Body of pancreas (tissue), 4 donors: ENCODE measurements around the gene UNC45B. TPM values are rescaled to one million over a fixed set of nuclear protein-coding genes. Genes with fewer than 3 reads are reported as not detected.
"Not testable (repeated sequence)": the region's sequence is repeated elsewhere in the genome, so short reads cannot be mapped to it uniquely, and the experiment has no call there.

Experiments
- ATAC-seq: fragments of 150-250 bp; one replicate; pipeline ENCODE4 v1.9.1; 2016
- DNase-seq, 4 donors: peaks; one replicate each; pipeline ENCODE4 v3.0.0-alpha.2; 2019
- H3K27ac ChIP-seq, 4 donors: fragments of 200-600 bp; sonication (generic); 1 replicate in 3 of 4; 2 replicates in 1 of 4; pipeline versions ENCODE4 v1.5.1 to v1.6.1; 2016 to 2019; ENCODE audit warnings: mild to moderate bottlenecking in 1 of 4, mixed read lengths in 1 of 4, moderate library complexity in 1 of 4
- H3K27me3 ChIP-seq, 2 donors: fragments of 200-600 bp; sonication (generic); one replicate each; pipeline ENCODE4 v1.6.0; 2016; ENCODE audit warnings: mild to moderate bottlenecking in 1 of 2
- H3K36me3 ChIP-seq, 2 donors: fragments of 200-600 bp; sonication (generic); replicated peaks in 1 of 2; 2 replicates each; pipeline ENCODE4 v1.5.1; 2016; ENCODE audit warnings: low read depth in 2 of 2; ENCODE audit not compliant: insufficient read depth in 1 of 2
- H3K4me1 ChIP-seq: fragments of 200-600 bp; sonication (generic); one replicate; pipeline ENCODE4 v1.6.0; 2016
- H3K4me3 ChIP-seq, 2 donors: fragments of 200-600 bp; sonication (generic); 1 replicate in 1 of 2; 2 replicates in 1 of 2; pipeline ENCODE4 v1.5.1; 2016 to 2019
- H3K9me3 ChIP-seq, 3 donors: fragments of 200-600 bp; sonication (generic); 1 replicate in 2 of 3; 2 replicates in 1 of 3; pipeline ENCODE4 v1.5.1; 2016
- POLR2A ChIP-seq, 3 donors: fragments of 450-650 bp; IDR thresholded peaks; one replicate each; pipeline ENCODE4 v1.6.1; 2016; ENCODE audit warnings: antibody characterized with exemption in 3 of 3, mild to moderate bottlenecking in 2 of 3
- WGBS, 2 donors: methylation state at CpG; one replicate each; pipeline ENCODE4 v1.1.5; 2017; 5-methylcytosine and 5-hydroxymethylcytosine counted together
- intact Hi-C: fragments of 100-400 bp; cut with DNase I; formaldehyde crosslinking; loops from one replicate; pipeline ENCODE4 v1.15.1; 2023
- total RNA-seq, 2 donors: library from RNA; depleted of rRNA; stranded (reverse); fragments of >200 nt; gene quantifications; one replicate each; pipeline ENCODE4 v1.1.0, GENCODE V29; 2016
- TF ChIP-seq, protein P1 (sequence below), 7 experiments: fragments of 450-650 bp in 4 of 7; fragments of 200-600 bp in 3 of 7; sonication (generic) in 3 of 7; IDR thresholded peaks; one replicate each; pipeline ENCODE4 v1.5.1; 2016 to 2019; ENCODE audit warnings: antibody characterized with exemption in 7 of 7

Gene UNC45B
- total RNA-seq, 2 donors from 2014 or later: not detected

- DNase-seq (no peak), ATAC-seq (no peak)
- 29 to 38% methylated on average over 4 of the region's 4 CpGs for WGBS, 2 donors
- H3K4me3 ChIP-seq: no peak overlapping the region
- TF ChIP-seq POLR2A (IDR thresholded peaks at IDR 0.05): no peak
- TF ChIP-seq, protein P1, sequence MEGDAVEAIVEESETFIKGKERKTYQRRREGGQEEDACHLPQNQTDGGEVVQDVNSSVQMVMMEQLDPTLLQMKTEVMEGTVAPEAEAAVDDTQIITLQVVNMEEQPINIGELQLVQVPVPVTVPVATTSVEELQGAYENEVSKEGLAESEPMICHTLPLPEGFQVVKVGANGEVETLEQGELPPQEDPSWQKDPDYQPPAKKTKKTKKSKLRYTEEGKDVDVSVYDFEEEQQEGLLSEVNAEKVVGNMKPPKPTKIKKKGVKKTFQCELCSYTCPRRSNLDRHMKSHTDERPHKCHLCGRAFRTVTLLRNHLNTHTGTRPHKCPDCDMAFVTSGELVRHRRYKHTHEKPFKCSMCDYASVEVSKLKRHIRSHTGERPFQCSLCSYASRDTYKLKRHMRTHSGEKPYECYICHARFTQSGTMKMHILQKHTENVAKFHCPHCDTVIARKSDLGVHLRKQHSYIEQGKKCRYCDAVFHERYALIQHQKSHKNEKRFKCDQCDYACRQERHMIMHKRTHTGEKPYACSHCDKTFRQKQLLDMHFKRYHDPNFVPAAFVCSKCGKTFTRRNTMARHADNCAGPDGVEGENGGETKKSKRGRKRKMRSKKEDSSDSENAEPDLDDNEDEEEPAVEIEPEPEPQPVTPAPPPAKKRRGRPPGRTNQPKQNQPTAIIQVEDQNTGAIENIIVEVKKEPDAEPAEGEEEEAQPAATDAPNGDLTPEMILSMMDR (IDR thresholded peaks at IDR 0.05): no peak
- H3K27me3 ChIP-seq: no peaks in the 10 kb centered on the region
- no peaks in the 10 kb centered on the region for H3K4me1 ChIP-seq
- intact Hi-C loops: no loop called here
- H3K27ac ChIP-seq: no peak overlapping the region
- H3K36me3 ChIP-seq: no peaks in the 10 kb centered on the region
- no peaks in the 10 kb centered on the region for H3K9me3 ChIP-seq
Measured at GRCh38 chr17:35146214-35146833, 1.3 kb upstream of the UNC45B start.

- H3K4me1 ChIP-seq: no peaks in the 10 kb centered on the region
- no peaks in the 10 kb centered on the region for H3K36me3 ChIP-seq
- intact Hi-C loops: no loop called here
- H3K4me3 ChIP-seq: no peak overlapping the region
- ATAC-seq: no peak
- 47% methylated on average over 9 of the region's 9 CpGs; no CpG with 5 or more reads in 1 of the 2 donors for WGBS, 2 donors
- no peaks in the 10 kb centered on the region for H3K9me3 ChIP-seq
- no peak for DNase-seq
- TF ChIP-seq POLR2A (IDR thresholded peaks at IDR 0.05): no peak
- TF ChIP-seq, protein P1 (IDR thresholded peaks at IDR 0.05): no peak
- no peaks in the 10 kb centered on the region for H3K27me3 ChIP-seq
- H3K27ac ChIP-seq: no peak overlapping the region
Measured at GRCh38 chr17:35148144-35148543, 527 bp downstream of the UNC45B start.

DNA sequence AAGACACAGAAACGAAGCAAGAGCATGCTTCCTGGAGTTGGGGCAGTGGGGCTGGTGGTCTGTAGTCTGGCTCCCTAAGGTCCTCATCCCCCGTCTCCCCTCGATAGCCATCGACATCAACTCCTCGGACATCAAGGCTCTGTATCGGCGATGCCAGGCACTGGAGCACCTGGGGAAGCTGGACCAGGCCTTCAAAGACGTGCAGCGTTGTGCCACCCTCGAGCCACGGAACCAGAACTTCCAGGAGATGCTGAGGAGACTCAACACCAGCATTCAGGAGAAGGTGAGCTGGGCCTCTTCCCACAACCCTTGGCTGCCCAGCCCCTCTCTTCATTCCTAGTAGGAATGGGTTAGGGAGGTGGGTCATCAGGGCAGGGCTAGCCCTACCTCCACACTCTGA, 2.3 kb downstream of the UNC45B start:
- H3K27ac ChIP-seq: no peak overlapping the region
- ATAC-seq: no peak
- 75 to 77% methylated on average over 11 of the region's 11 CpGs for WGBS, 2 donors

DNA sequence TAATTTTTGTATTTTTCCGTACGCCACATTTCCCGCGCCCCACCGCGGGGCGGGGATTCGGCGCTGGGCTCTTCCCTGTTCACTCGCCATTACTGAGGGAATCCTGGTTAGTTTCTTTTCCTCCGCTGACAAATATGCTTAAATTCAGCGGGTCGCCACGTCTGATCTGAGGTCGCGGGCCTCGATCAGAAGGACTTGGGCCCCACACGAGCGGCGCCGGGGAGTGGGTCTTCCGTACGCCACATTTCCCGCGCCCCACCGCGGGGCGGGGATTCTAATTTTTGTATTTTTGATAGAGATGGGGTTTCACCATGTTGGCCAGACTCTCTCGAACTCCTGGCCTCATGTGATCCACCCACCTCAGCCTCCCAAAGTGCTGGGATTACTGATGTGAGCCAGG, 3.5 kb downstream of the UNC45B start:
- ATAC-seq, H3K27me3 ChIP-seq, H3K4me1 ChIP-seq, intact Hi-C loops, DNase-seq, H3K27ac ChIP-seq, H3K4me3 ChIP-seq, H3K36me3 ChIP-seq, H3K9me3 ChIP-seq: not testable (repeated sequence)
- WGBS, 2 donors: 75 to 88% methylated on average over 28 to 29 of the region's 29 CpGs

More for the DNA sequence above, 2.3 kb downstream of the UNC45B start:
- H3K4me1 ChIP-seq: no peaks in the 10 kb centered on the region
- TF ChIP-seq, protein P1 (IDR thresholded peaks at IDR 0.05): no peak
- TF ChIP-seq POLR2A (IDR thresholded peaks at IDR 0.05): no peak
- no peak for DNase-seq
- intact Hi-C loops: no loop called here
- no peaks in the 10 kb centered on the region for H3K27me3 ChIP-seq
- no peaks in the 10 kb centered on the region for H3K9me3 ChIP-seq
- no peaks in the 10 kb centered on the region for H3K36me3 ChIP-seq
- no peak overlapping the region for H3K4me3 ChIP-seq

DNA sequence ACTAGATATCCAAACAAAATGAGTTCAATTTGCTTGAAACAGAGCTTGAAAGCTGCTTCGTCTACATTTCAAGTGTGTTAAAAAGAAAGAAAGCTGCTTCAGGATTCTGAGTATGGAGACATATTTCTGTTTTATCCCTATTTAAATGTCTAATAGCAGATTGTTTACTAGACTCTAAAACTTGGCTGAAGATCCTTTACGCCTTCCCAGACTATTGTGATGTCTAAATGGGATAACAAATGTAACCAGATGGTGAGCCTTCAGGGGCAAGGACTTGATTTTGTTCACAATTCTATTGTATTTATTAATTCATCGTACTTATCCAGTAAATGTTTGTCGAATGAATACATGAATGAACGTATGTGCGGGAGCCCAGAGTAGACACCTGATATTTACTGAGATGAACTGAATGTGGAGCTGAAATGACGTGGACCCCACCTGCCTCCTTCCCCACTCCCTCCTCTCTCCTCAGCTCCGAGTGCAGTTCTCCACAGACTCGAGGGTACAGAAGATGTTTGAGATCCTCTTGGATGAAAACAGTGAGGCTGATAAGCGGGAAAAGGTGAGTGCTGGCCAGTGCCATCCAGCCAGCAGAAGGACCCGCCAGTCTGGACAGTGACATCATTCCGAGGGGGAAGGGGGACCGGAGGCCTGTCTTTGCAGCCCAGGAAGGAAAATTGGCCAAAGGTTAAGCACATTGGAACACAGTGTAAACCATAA, 5.0 kb downstream of the UNC45B start:
- H3K4me1 ChIP-seq: no peaks in the 10 kb centered on the region
- DNase-seq (no peak), ATAC-seq (no peak)
- H3K4me3 ChIP-seq: no peak overlapping the region
- H3K36me3 ChIP-seq: no peaks in the 10 kb centered on the region
- intact Hi-C loops: no loop called here
- no peaks in the 10 kb centered on the region for H3K27me3 ChIP-seq
- no peak for TF ChIP-seq POLR2A (IDR thresholded peaks at IDR 0.05)
- TF ChIP-seq, protein P1 (IDR thresholded peaks at IDR 0.05): no peak
- WGBS, 2 donors: 55% methylated on average over 13 of the region's 13 CpGs
- no peaks in the 10 kb centered on the region for H3K9me3 ChIP-seq
- H3K27ac ChIP-seq: no peak overlapping the region
